ENCODE measurements around the gene DOCK1.

Gene DOCK1

GRCh38 chr10:127044186-127044585 lies 139.0 kb downstream of the DOCK1 start:
- DNase-seq (ENCODE audit: low read depth), result no peak
- no peak for TF ChIP-seq CTCF (IDR thresholded peaks at IDR 0.05; ENCODE audit: control insufficient read depth, insufficient read depth, low read depth, low read length, missing control alignments)
- H3K4me3 ChIP-seq (ENCODE audit: control insufficient read depth, low read depth, low read length), result no peak overlapping the region

- H3K4me3 ChIP-seq (ENCODE audit: control insufficient read depth, low read depth, low read length), result no peak overlapping the region
- DNase-seq (ENCODE audit: low read depth), result no peak
- no peak for TF ChIP-seq CTCF (IDR thresholded peaks at IDR 0.05; ENCODE audit: control insufficient read depth, insufficient read depth, low read depth, low read length, missing control alignments)
These were observed 142.0 kb downstream of the DOCK1 start for GRCh38 chr10:127046975-127047877.

DNA sequence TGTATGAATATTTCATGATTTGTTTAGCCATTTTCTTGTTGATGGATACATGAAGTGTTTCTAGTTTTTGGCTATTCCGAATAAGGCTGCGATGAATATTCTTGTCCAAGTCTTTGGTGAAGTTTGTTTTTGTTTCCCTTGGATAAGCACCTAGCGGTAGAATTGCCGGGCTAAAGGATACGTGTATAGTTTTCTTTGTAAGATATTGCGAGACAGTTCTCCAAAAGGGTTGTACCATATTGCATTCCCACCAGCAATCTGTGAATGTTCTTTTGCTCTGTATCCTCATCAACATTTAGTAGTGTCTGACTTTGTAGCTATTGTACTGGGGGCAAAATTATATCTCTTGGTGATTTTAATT lies 142.6 kb downstream of the DOCK1 start:
- no peak for DNase-seq (ENCODE audit: low read depth)
- no peak for TF ChIP-seq CTCF (IDR thresholded peaks at IDR 0.05; ENCODE audit: control insufficient read depth, insufficient read depth, low read depth, low read length, missing control alignments)
- H3K4me3 ChIP-seq (ENCODE audit: control insufficient read depth, low read depth, low read length), result no peak overlapping the region

DNA sequence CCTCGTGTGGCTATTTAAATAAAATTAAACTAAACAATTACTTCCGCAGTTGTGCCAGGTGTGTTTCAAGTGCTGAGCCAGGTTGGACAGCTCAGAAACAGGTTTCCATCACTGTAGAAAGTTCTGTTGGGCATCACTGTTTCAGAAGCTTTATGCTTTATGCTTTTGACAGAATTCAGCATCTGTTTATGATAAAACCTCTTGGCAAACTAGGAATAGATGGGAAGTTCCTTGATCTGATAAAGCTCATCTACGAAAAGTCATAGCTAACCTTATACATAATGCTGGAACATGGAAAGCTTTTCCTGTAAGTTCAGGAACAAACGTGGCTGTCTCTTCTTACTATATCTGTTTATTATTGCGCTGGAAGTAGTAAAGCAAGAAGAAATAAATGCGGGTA lies 143.4 kb downstream of the DOCK1 start:
- no peak overlapping the region for H3K4me3 ChIP-seq (ENCODE audit: control insufficient read depth, low read depth, low read length)
- no peak for DNase-seq (ENCODE audit: low read depth)
- TF ChIP-seq CTCF (IDR thresholded peaks at IDR 0.05; ENCODE audit: control insufficient read depth, insufficient read depth, low read depth, low read length, missing control alignments), result no peak

DNA sequence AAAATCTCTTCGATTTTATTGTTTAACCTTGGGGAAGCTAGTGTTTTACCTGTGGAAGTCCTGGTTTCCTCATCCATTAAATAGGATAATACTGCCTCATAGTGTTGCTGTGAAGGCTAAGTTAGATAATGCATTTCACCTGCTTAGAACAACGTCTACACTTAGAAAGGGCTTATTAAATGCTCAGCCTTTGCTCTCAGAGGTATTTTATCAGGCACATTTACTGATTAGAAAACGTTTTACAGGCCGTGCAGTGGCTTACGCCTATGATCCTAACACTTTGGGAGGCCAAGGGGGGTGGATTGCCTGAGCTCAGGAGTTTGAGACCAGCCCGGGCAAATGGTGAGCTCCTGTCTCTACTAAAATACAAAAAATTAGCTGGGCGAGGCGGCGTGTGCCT lies 146.8 kb downstream of the DOCK1 start:
- TF ChIP-seq CTCF (IDR thresholded peaks at IDR 0.05; ENCODE audit: control insufficient read depth, insufficient read depth, low read depth, low read length, missing control alignments), result no peak
- H3K4me3 ChIP-seq (ENCODE audit: control insufficient read depth, low read depth, low read length), result no peak overlapping the region

GRCh38 chr10:127055263-127055662 lies 150.0 kb downstream of the DOCK1 start:
- H3K4me3 ChIP-seq (ENCODE audit: control insufficient read depth, low read depth, low read length), result no peak overlapping the region
- TF ChIP-seq CTCF (IDR thresholded peaks at IDR 0.05; ENCODE audit: control insufficient read depth, insufficient read depth, low read depth, low read length, missing control alignments), result no peak
- no peak for DNase-seq (ENCODE audit: low read depth)

More for the DNA sequence above, 146.8 kb downstream of the DOCK1 start:
- no peak for DNase-seq (ENCODE audit: low read depth)
